ENCODE measurements around the gene AOC1.
"Not testable (repeated sequence)": the region's sequence is repeated elsewhere in the genome, so short reads cannot be mapped to it uniquely, and the experiment has no call there.

AOC1 gene

DNA sequence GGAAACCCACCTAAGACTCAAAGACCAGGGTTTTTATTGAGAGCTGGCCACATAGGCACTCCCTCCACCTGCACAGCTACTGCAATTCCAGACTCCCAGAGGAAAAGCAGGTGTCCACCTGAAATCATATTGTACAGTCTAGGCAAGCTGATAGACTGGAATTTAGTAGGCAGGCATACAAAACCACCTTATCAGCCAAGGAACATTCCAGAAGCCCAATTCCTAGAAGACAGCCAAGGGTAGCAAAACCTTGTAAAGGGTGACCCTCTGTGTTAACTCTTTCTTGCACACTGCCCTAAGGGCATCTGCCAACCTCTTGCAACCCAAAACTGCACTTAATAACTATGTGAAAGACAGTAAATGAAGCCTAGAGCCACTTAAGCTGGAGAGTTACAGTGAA, 46.5 kb upstream of the AOC1 start:
- TF ChIP-seq EZH2phosphoT487 (IDR thresholded peaks at IDR 0.05; ENCODE audit: borderline replicate concordance) (no peak), CTCF (conservative IDR thresholded peaks at IDR 0.05; ENCODE audit: low read length) (no peak)
- no peak overlapping the region for H3K9ac ChIP-seq (ENCODE audit: low read depth, low read length, poor library complexity, severe bottlenecking)
- no peaks in the 10 kb centered on the region for H4K20me1 ChIP-seq (ENCODE audit: insufficient read depth, low read length, poor library complexity, severe bottlenecking)
- no peaks in the 10 kb centered on the region for H3K27me3 ChIP-seq (ENCODE audit: insufficient read depth, low read length, poor library complexity, severe bottlenecking)
- peaks cover 4% of the 10 kb centered on the region for H3K4me1 ChIP-seq (ENCODE audit: insufficient read depth, low read length, poor library complexity, severe bottlenecking)
- H2AFZ ChIP-seq (ENCODE audit: low read length), result no peak overlapping the region
- H3K79me2 ChIP-seq (ENCODE audit: insufficient read depth, low read length), result no peaks in the 10 kb centered on the region
- H3F3A ChIP-seq (ENCODE audit: low read depth), result no peaks in the 10 kb centered on the region
- H3K9me3 ChIP-seq (ENCODE audit: insufficient read depth, low read depth, low read length), result peaks cover 6% of the 10 kb centered on the region; the same call in 1 of the 2 replicates
- H3K4me3 ChIP-seq (ENCODE audit: low read length, poor library complexity, severe bottlenecking), result no peak overlapping the region
- H3K4me2 ChIP-seq (ENCODE audit: low read depth, low read length, poor library complexity, severe bottlenecking), result no peak overlapping the region
- H3K9me2 ChIP-seq (replicated peaks; ENCODE audit: low read depth, low read length), result no peaks in the 10 kb centered on the region
- no peaks in the 10 kb centered on the region for H3K36me3 ChIP-seq (ENCODE audit: insufficient read depth, low read length)

DNA sequence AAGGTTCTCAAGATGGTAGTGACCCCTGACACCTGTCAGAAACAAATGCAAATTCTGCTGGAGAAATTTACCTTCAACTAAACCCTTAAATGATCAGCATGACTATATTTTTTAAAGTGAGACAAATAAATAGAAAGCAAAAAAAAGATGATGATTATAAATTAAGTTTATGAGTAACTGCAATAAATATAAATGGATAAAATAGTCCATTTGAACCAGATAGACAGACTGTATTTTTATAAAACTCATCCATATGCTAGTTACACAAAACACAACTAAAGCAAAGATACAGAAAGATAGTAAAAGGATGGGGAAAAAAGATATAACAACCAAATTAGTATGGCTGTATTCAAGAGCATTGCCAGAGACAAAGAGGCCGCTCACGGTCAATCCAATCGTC, 45.9 kb upstream of the AOC1 start:
- no peak overlapping the region for H3K4me3 ChIP-seq (ENCODE audit: low read length, poor library complexity, severe bottlenecking)

GRCh38 chr7:150806863-150807262, 45.5 kb upstream of the AOC1 start:
- Histone ChIP-seq H3K4me2 (ENCODE audit: low read depth, low read length, poor library complexity, severe bottlenecking) (no peak overlapping the region), H3K79me2 (ENCODE audit: insufficient read depth, low read length) (no peaks in the 10 kb centered on the region), H2AFZ (ENCODE audit: low read length) (no peak overlapping the region), H3K9me2 (replicated peaks; ENCODE audit: low read depth, low read length) (no peaks in the 10 kb centered on the region), H3K4me1 (ENCODE audit: insufficient read depth, low read length, poor library complexity, severe bottlenecking) (peaks cover 4% of the 10 kb centered on the region), H3K4me3 (ENCODE audit: low read length, poor library complexity, severe bottlenecking) (no peak overlapping the region), H3K27me3 (ENCODE audit: insufficient read depth, low read length, poor library complexity, severe bottlenecking) (no peaks in the 10 kb centered on the region), H4K20me1 (ENCODE audit: insufficient read depth, low read length, poor library complexity, severe bottlenecking) (no peaks in the 10 kb centered on the region), H3K36me3 (ENCODE audit: insufficient read depth, low read length) (no peaks in the 10 kb centered on the region), H3K9ac (ENCODE audit: low read depth, low read length, poor library complexity, severe bottlenecking) (no peak overlapping the region), H3K9me3 (ENCODE audit: insufficient read depth, low read depth, low read length) (peaks cover 6% of the 10 kb centered on the region; the same call in 1 of the 2 replicates), H3F3A (ENCODE audit: low read depth) (no peaks in the 10 kb centered on the region)
- TF ChIP-seq EZH2phosphoT487 (IDR thresholded peaks at IDR 0.05; ENCODE audit: borderline replicate concordance) (no peak), CTCF (conservative IDR thresholded peaks at IDR 0.05; ENCODE audit: low read length) (peak; percentile 24; the same call in 1 of the 2 replicates)

More for the DNA sequence above, 45.9 kb upstream of the AOC1 start:
- H3K79me2 ChIP-seq (ENCODE audit: insufficient read depth, low read length), result no peaks in the 10 kb centered on the region
- H3K4me1 ChIP-seq (ENCODE audit: insufficient read depth, low read length, poor library complexity, severe bottlenecking), result peaks cover 4% of the 10 kb centered on the region
- H3K4me2 ChIP-seq (ENCODE audit: low read depth, low read length, poor library complexity, severe bottlenecking), result no peak overlapping the region
- no peaks in the 10 kb centered on the region for H3F3A ChIP-seq (ENCODE audit: low read depth)
- H4K20me1 ChIP-seq (ENCODE audit: insufficient read depth, low read length, poor library complexity, severe bottlenecking), result no peaks in the 10 kb centered on the region
- H3K9me3 ChIP-seq (ENCODE audit: insufficient read depth, low read depth, low read length), result peaks cover 6% of the 10 kb centered on the region; the same call in 1 of the 2 replicates
- TF ChIP-seq EZH2phosphoT487 (IDR thresholded peaks at IDR 0.05; ENCODE audit: borderline replicate concordance) (no peak), CTCF (conservative IDR thresholded peaks at IDR 0.05; ENCODE audit: low read length) (no peak)
- H3K27me3 ChIP-seq (ENCODE audit: insufficient read depth, low read length, poor library complexity, severe bottlenecking), result no peaks in the 10 kb centered on the region
- H2AFZ ChIP-seq (ENCODE audit: low read length), result no peak overlapping the region
- H3K9ac ChIP-seq (ENCODE audit: low read depth, low read length, poor library complexity, severe bottlenecking), result no peak overlapping the region
- H3K36me3 ChIP-seq (ENCODE audit: insufficient read depth, low read length), result no peaks in the 10 kb centered on the region
- H3K9me2 ChIP-seq (replicated peaks; ENCODE audit: low read depth, low read length), result no peaks in the 10 kb centered on the region

DNA sequence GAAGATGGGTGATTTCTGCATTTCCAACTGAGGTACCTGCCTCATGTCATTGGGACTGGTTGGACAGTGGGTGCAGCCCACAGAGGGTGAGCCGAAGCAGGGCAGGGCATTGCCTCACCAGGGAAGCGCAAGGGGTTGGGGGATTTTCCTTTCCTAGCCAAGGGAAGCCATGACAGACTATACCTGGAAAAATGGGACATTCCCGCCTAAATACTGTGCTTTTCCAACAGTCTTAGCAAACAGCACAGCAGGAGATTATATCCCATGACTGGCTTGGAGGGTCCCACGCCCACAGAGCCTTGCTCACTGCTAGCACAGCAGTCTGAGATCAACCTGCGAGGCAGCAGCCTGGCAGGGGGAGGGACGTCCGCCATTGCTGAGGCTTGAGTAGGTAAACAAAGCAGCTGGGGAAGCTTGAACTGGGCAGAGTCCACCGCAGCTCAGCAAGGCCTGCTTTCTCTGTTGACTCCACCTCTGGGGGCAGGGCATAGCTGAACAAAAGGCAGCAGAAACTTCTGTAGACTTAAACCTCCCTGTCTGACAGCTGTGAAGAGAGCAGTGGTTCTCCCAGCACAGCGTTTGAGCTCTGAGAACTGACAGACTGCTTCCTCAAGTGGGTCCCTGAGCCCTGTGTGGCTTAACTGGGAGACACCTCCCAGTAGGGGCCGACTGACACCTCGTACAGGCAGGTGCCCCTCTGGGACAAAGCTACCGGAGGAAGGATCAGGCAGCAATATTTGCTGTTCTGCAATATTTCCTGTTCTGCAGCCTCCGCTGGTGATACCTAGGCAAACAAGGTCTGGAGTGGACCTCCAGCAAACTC, 44.5 kb upstream of the AOC1 start:
- H3K79me2 ChIP-seq (ENCODE audit: insufficient read depth, low read length); H3K4me2 ChIP-seq (ENCODE audit: low read depth, low read length, poor library complexity, severe bottlenecking): not testable (repeated sequence)

More for the DNA sequence above, 44.5 kb upstream of the AOC1 start:
- H3K27me3 ChIP-seq (ENCODE audit: insufficient read depth, low read length, poor library complexity, severe bottlenecking); H3K36me3 ChIP-seq (ENCODE audit: insufficient read depth, low read length); H3F3A ChIP-seq (ENCODE audit: low read depth); H3K9ac ChIP-seq (ENCODE audit: low read depth, low read length, poor library complexity, severe bottlenecking); H3K4me3 ChIP-seq (ENCODE audit: low read length, poor library complexity, severe bottlenecking); H3K4me1 ChIP-seq (ENCODE audit: insufficient read depth, low read length, poor library complexity, severe bottlenecking); H3K9me3 ChIP-seq (ENCODE audit: insufficient read depth, low read depth, low read length); H2AFZ ChIP-seq (ENCODE audit: low read length); H3K9me2 ChIP-seq (replicated peaks; ENCODE audit: low read depth, low read length); H4K20me1 ChIP-seq (ENCODE audit: insufficient read depth, low read length, poor library complexity, severe bottlenecking): not testable (repeated sequence)
